ENCODE measurements around the gene LRCH3.

DNA sequence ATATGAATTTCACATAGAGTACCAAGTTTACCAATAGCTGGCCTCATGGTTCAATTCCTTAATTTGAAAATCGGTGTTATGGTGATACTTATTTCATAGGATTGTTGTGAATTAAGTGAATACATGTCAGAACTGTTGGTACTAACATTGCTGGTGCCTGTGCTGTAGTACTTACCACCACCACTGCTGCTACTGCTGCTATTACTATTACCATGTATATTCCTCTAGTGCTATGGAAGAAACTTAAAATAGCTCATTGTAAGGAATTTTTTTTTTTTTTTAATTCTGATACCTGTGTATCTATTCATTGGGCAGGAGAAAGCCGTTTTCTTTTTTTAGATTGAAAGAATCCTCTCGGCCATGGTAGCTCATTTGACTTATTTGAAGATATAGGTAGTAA is 37.8 kb upstream of the LRCH3 start:
- no peak for TF ChIP-seq POLR2AphosphoS5 (IDR thresholded peaks at IDR 0.05)
- TF ChIP-seq, protein P1, sequence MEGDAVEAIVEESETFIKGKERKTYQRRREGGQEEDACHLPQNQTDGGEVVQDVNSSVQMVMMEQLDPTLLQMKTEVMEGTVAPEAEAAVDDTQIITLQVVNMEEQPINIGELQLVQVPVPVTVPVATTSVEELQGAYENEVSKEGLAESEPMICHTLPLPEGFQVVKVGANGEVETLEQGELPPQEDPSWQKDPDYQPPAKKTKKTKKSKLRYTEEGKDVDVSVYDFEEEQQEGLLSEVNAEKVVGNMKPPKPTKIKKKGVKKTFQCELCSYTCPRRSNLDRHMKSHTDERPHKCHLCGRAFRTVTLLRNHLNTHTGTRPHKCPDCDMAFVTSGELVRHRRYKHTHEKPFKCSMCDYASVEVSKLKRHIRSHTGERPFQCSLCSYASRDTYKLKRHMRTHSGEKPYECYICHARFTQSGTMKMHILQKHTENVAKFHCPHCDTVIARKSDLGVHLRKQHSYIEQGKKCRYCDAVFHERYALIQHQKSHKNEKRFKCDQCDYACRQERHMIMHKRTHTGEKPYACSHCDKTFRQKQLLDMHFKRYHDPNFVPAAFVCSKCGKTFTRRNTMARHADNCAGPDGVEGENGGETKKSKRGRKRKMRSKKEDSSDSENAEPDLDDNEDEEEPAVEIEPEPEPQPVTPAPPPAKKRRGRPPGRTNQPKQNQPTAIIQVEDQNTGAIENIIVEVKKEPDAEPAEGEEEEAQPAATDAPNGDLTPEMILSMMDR (IDR thresholded peaks at IDR 0.05): peak in 1 of 3 experiments; percentile 29
- no peak for TF ChIP-seq POLR2A (IDR thresholded peaks at IDR 0.05; ENCODE audit: low read depth)
- TF ChIP-seq EP300 (IDR thresholded peaks at IDR 0.05): no peak

Measured in esophagus muscularis mucosa (tissue), 4 donors.